ENCODE measurements around the gene LRRC7. TPM values are rescaled to one million over a fixed set of nuclear protein-coding genes. Genes with fewer than 3 reads are reported as not detected.
A peak's percentile ranks its signal among the peaks of the same experiment; 100 is the strongest.

The LRRC7 gene
- total RNA-seq, 2 experiments from 2014 or later = 0.14 to 0.20 TPM

DNA sequence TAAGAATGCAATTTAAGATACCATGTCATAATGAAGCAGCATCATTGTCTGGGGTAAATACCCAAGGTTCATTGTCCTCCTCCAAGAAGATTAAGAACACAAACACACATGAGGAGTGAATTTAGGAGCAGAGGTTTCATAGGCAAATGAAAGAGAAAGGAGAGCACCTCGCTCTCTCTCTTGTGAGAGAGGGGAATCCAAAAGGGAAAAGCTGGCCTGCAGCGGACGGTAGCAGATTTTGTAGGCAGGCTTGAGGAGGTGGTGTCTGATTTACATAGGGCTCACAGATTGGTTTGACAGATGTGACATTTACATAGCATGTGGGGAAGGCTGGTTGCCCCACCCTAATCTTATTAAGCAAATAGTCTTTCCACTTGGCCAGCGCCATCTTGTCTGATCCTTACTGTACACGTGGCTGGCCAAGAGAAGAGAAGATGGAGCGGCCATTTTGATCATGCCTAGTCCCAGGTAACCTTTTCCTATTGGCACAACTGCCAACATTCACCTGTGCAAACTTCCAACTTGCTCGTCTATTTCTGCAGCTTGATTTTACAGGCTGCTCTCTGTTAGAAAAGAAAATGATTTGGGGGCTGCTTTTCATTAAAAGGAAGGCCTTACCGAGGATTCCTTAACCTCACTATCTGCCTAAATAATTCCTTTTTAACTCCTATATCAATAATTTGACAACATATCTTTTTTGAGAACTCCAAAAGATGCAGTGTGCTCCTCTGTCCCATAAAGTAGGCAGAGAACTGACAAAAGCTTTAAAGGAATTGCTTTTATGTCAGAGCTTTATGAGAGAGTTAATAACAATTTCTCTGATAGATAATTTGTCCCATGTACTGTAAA, 16.0 kb upstream of the LRRC7 start:
- no peak overlapping the region for H3K27ac Mint-ChIP-seq
- DNase-seq (no peak), ATAC-seq (ENCODE audit: poor library complexity) (no peak)
- no peak overlapping the region for H3K4me3 Mint-ChIP-seq
- no peaks in the 10 kb centered on the region for H3K9me3 Mint-ChIP-seq
- Histone ChIP-seq H3K27me3 (ENCODE audit: control insufficient read depth in 1 of 2, insufficient read depth in 2 of 2, low read length in 2 of 2) (no peaks in the 10 kb centered on the region), H3K36me3 (ENCODE audit: insufficient read depth, low read length) (no peaks in the 10 kb centered on the region), H3K4me1 (ENCODE audit: insufficient read depth, low read length) (no peaks in the 10 kb centered on the region), H3K27ac (ENCODE audit: low read depth in 1 of 2, low read length in 2 of 2) (no peak overlapping the region), H3K4me3 (ENCODE audit: low read length) (no peak overlapping the region), H3K9me3 (ENCODE audit: control insufficient read depth in 1 of 2, insufficient read depth in 1 of 2, low read length in 2 of 2) (no peaks in the 10 kb centered on the region)
- POLR2A ChIA-PET = no interaction called here
- H3K4me1 Mint-ChIP-seq (ENCODE audit: low read depth) = no peaks in the 10 kb centered on the region
- CTCF ChIA-PET = no interaction called here
- intact Hi-C loops (cut with DNase I, micrococcal nuclease) = no loop called here
- no peaks in the 10 kb centered on the region for H3K36me3 Mint-ChIP-seq (ENCODE audit: low read depth)
- no peaks in the 10 kb centered on the region for H3K27me3 Mint-ChIP-seq
- TF ChIP-seq, protein P1, sequence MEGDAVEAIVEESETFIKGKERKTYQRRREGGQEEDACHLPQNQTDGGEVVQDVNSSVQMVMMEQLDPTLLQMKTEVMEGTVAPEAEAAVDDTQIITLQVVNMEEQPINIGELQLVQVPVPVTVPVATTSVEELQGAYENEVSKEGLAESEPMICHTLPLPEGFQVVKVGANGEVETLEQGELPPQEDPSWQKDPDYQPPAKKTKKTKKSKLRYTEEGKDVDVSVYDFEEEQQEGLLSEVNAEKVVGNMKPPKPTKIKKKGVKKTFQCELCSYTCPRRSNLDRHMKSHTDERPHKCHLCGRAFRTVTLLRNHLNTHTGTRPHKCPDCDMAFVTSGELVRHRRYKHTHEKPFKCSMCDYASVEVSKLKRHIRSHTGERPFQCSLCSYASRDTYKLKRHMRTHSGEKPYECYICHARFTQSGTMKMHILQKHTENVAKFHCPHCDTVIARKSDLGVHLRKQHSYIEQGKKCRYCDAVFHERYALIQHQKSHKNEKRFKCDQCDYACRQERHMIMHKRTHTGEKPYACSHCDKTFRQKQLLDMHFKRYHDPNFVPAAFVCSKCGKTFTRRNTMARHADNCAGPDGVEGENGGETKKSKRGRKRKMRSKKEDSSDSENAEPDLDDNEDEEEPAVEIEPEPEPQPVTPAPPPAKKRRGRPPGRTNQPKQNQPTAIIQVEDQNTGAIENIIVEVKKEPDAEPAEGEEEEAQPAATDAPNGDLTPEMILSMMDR (IDR thresholded peaks at IDR 0.05) = no peak

GRCh38 chr1:69553726-69554125, 14.0 kb upstream of the LRRC7 start:
- Histone ChIP-seq H3K4me1 (ENCODE audit: insufficient read depth, low read length) (no peaks in the 10 kb centered on the region), H3K36me3 (ENCODE audit: insufficient read depth, low read length) (no peaks in the 10 kb centered on the region), H3K27ac (ENCODE audit: low read depth in 1 of 2, low read length in 2 of 2) (no peak overlapping the region), H3K27me3 (ENCODE audit: control insufficient read depth in 1 of 2, insufficient read depth in 2 of 2, low read length in 2 of 2) (no peaks in the 10 kb centered on the region), H3K9me3 (ENCODE audit: control insufficient read depth in 1 of 2, insufficient read depth in 1 of 2, low read length in 2 of 2) (no peaks in the 10 kb centered on the region), H3K4me3 (ENCODE audit: low read length) (no peak overlapping the region)
- POLR2A ChIA-PET = no interaction called here
- CTCF ChIA-PET = no interaction called here
- no peaks in the 10 kb centered on the region for H3K27me3 Mint-ChIP-seq
- intact Hi-C loops (cut with DNase I, micrococcal nuclease) = no loop called here
- TF ChIP-seq, protein P1 (IDR thresholded peaks at IDR 0.05) = no peak
- H3K36me3 Mint-ChIP-seq (ENCODE audit: low read depth) = no peaks in the 10 kb centered on the region
- H3K4me3 Mint-ChIP-seq = no peak overlapping the region
- no peaks in the 10 kb centered on the region for H3K4me1 Mint-ChIP-seq (ENCODE audit: low read depth)
- H3K9me3 Mint-ChIP-seq = no peaks in the 10 kb centered on the region
- DNase-seq (no peak), ATAC-seq (ENCODE audit: poor library complexity) (no peak)
- no peak overlapping the region for H3K27ac Mint-ChIP-seq

DNA sequence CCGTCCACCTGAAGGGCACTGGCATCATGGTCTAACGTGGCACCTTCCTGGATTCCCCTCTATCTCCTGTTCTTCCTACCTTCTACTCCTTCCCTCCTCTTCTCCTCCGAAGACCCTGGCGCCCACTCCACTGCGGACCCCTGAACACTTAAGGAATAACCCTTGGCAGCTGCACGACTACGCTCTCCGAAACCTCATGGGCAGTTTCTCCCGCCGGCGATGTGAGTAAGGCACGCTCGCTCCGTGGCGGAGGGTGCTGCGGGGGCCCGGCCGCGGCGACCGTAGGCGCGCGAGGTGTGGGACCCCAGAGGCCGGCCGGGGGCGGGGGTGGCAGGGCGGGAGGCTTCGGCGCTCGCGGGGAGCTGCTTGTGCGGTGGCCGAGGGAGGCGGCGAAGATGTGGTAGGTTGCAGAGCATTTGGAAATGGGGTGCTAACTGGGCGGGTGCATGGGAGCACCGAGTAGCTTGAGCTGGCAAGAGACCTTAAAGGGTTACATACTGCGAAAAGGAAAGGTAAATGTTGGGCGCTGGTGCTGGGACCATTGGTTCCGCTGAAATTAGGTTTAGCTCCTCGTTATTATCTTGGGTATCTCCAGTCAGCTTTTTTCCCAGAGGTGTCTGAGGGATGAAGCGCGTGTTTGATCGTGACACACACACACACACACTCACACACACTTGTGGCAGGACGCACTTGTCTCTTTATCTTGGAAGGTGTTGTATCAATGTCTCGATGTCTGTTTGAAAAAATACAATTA, 876 bp downstream of the LRRC7 start:
- TF ChIP-seq, protein P1 (IDR thresholded peaks at IDR 0.05) = no peak
- Histone ChIP-seq H3K27me3 (ENCODE audit: control insufficient read depth in 1 of 2, insufficient read depth in 2 of 2, low read length in 2 of 2) (peaks cover 12 to 37% of the 10 kb centered on the region in 2 experiments), H3K36me3 (ENCODE audit: insufficient read depth, low read length) (no peaks in the 10 kb centered on the region), H3K4me1 (ENCODE audit: insufficient read depth, low read length) (no peaks in the 10 kb centered on the region), H3K27ac (ENCODE audit: low read depth in 1 of 2, low read length in 2 of 2) (no peak overlapping the region), H3K4me3 (ENCODE audit: low read length) (peak overlapping the region; percentile 28), H3K9me3 (ENCODE audit: control insufficient read depth in 1 of 2, insufficient read depth in 1 of 2, low read length in 2 of 2) (peaks cover 0 to 24% of the 10 kb centered on the region in 2 experiments)
- no peak overlapping the region for H3K4me3 Mint-ChIP-seq
- peaks cover 57% of the 10 kb centered on the region for H3K27me3 Mint-ChIP-seq
- H3K9me3 Mint-ChIP-seq = peaks cover 4% of the 10 kb centered on the region
- ChIA-PET CTCF (no interaction called here), POLR2A (no interaction called here)
- ATAC-seq (ENCODE audit: poor library complexity) = no peak
- H3K36me3 Mint-ChIP-seq (ENCODE audit: low read depth) = no peaks in the 10 kb centered on the region
- intact Hi-C loops (cut with DNase I, micrococcal nuclease) = no loop called here
- H3K4me1 Mint-ChIP-seq (ENCODE audit: low read depth) = peaks cover 5% of the 10 kb centered on the region
- DNase-seq = no peak
- H3K27ac Mint-ChIP-seq = no peak overlapping the region

Measured in CD4-positive, alpha-beta T cell (primary cell).